Bronchial epithelial cell (primary cell): Measurements from ENCODE around the gene CAMTA1. TPM values are rescaled to one million over a fixed set of nuclear protein-coding genes. Genes with fewer than 3 reads are reported as not detected.

Experiments used
- DNase-seq: peaks from one replicate; pipeline ENCODE4 v3.0.0-alpha.2; 2010; ENCODE audit warnings: low read depth
- FAIRE-seq: peaks from 2 replicates; lab custom pipeline; 2011; peaks lifted over from hg19 to GRCh38; lab: Jason Lieb, UNC
- H3K27me3 ChIP-seq: 2 replicates; pipeline ENCODE4 v1.5.1; 2011; ENCODE audit warnings: low read length; ENCODE audit not compliant: control insufficient read depth, insufficient read depth
- H3K36me3 ChIP-seq: 2 replicates; pipeline ENCODE4 v1.5.1; 2011; ENCODE audit warnings: low read length; ENCODE audit not compliant: control insufficient read depth, insufficient read depth
- H3K4me3 ChIP-seq: 2 replicates; pipeline ENCODE4 v1.5.1; 2011; ENCODE audit warnings: mild to moderate bottlenecking, low read depth, low read length, control low read depth
- CTCF ChIP-seq: IDR thresholded peaks from 2 replicates; pipeline ENCODE4 v1.5.1; 2011; ENCODE audit warnings: mild to moderate bottlenecking, moderate library complexity, low read length, control low read depth, inconsistent platforms; ENCODE audit not compliant: insufficient read depth, severe bottlenecking
- total RNA-seq: library from RNA; depleted of rRNA; stranded (reverse); fragments of >200 nt; gene quantifications from 2 replicates; pipeline ENCODE4 v1.2.1, GENCODE V29; 2014

The CAMTA1 gene
- total RNA-seq, 1 donor from 2014 or later, result 68.2 TPM

GRCh38 chr1:7683521-7683920 is 898.3 kb downstream of the CAMTA1 start:
- no peak for DNase-seq
- Histone ChIP-seq H3K27me3 (peaks cover 6% of the 10 kb centered on the region), H3K4me3 (no peak overlapping the region), H3K36me3 (no peaks in the 10 kb centered on the region)
- TF ChIP-seq CTCF, result no peak
- no peak for FAIRE-seq

- TF ChIP-seq CTCF, result no peak
- FAIRE-seq, result no peak
- Histone ChIP-seq H3K36me3 (no peaks in the 10 kb centered on the region), H3K27me3 (peaks cover 6% of the 10 kb centered on the region), H3K4me3 (no peak overlapping the region)
- no peak for DNase-seq
These were observed 898.9 kb downstream of the CAMTA1 start for GRCh38 chr1:7684132-7684531.

- Histone ChIP-seq H3K27me3 (peaks cover 6% of the 10 kb centered on the region), H3K36me3 (no peaks in the 10 kb centered on the region), H3K4me3 (no peak overlapping the region)
- TF ChIP-seq CTCF, result no peak
- DNase-seq (no peak), FAIRE-seq (no peak)
These were observed 899.8 kb downstream of the CAMTA1 start for GRCh38 chr1:7684861-7685635.

GRCh38 chr1:7686301-7686850 is 901.1 kb downstream of the CAMTA1 start:
- FAIRE-seq, result no peak

GRCh38 chr1:7687411-7687810 is 902.2 kb downstream of the CAMTA1 start:
- Histone ChIP-seq H3K27me3 (peaks cover under 1% of the 10 kb centered on the region), H3K36me3 (no peaks in the 10 kb centered on the region), H3K4me3 (no peak overlapping the region)
- FAIRE-seq, result no peak
- no peak for TF ChIP-seq CTCF
- DNase-seq, result no peak

More at GRCh38 chr1:7686301-7686850, 901.1 kb downstream of the CAMTA1 start:
- Histone ChIP-seq H3K4me3 (no peak overlapping the region), H3K36me3 (no peaks in the 10 kb centered on the region), H3K27me3 (peaks cover under 1% of the 10 kb centered on the region)
- DNase-seq, result no peak
- no peak for TF ChIP-seq CTCF
